Kidney epithelial cell (primary cell): Measurements from ENCODE around the gene PAK1. TPM values are rescaled to one million over a fixed set of nuclear protein-coding genes. Genes with fewer than 3 reads are reported as not detected.

Source experiments
- DNase-seq: peaks from one replicate; pipeline ENCODE4 v3.0.0-alpha.2; 2010; ENCODE audit warnings: low read depth
- H3K27me3 ChIP-seq: 2 replicates; pipeline ENCODE4 v1.6.0; 2011; ENCODE audit warnings: low read length; ENCODE audit not compliant: control insufficient read depth, insufficient read depth
- H3K36me3 ChIP-seq: 2 replicates; pipeline ENCODE4 v1.5.1; 2011; ENCODE audit warnings: low read length; ENCODE audit not compliant: control insufficient read depth, insufficient read depth
- H3K4me3 ChIP-seq: 2 replicates; pipeline ENCODE4 v1.5.1; 2011; ENCODE audit warnings: low read depth, mild to moderate bottlenecking, control low read depth, low read length
- CTCF ChIP-seq: IDR thresholded peaks from 2 replicates; pipeline ENCODE4 v1.5.1; 2011; ENCODE audit warnings: mild to moderate bottlenecking, moderate library complexity, low read length, control low read depth, inconsistent platforms; ENCODE audit not compliant: insufficient read depth, poor library complexity, severe bottlenecking
- total RNA-seq: library from RNA; depleted of rRNA; stranded (reverse); fragments of >200 nt; gene quantifications from 2 replicates; pipeline ENCODE4 v1.2.3, GENCODE V29; 2015

PAK1 gene
- total RNA-seq, 1 donor from 2014 or later = 35.3 TPM

- no peak for DNase-seq
- Histone ChIP-seq H3K36me3 (no peaks in the 10 kb centered on the region), H3K27me3 (no peaks in the 10 kb centered on the region), H3K4me3 (no peak overlapping the region)
- TF ChIP-seq CTCF = no peak
Observed at GRCh38 chr11:77442394-77443053, 31.4 kb downstream of the PAK1 start.

GRCh38 chr11:77441426-77441825 is 32.5 kb downstream of the PAK1 start:
- Histone ChIP-seq H3K27me3 (no peaks in the 10 kb centered on the region), H3K4me3 (no peak overlapping the region), H3K36me3 (no peaks in the 10 kb centered on the region)
- no peak for DNase-seq
- no peak for TF ChIP-seq CTCF

- H3K4me3 ChIP-seq = no peak overlapping the region
- no peak for DNase-seq
- H3K27me3 ChIP-seq = no peaks in the 10 kb centered on the region
- TF ChIP-seq CTCF = no peak
- no peaks in the 10 kb centered on the region for H3K36me3 ChIP-seq
Observed at GRCh38 chr11:77440678-77441077, 33.2 kb downstream of the PAK1 start.

- Histone ChIP-seq H3K4me3 (no peak overlapping the region), H3K27me3 (no peaks in the 10 kb centered on the region), H3K36me3 (no peaks in the 10 kb centered on the region)
- no peak for TF ChIP-seq CTCF
- no peak for DNase-seq
Observed at GRCh38 chr11:77438487-77438886, 35.4 kb downstream of the PAK1 start.

GRCh38 chr11:77436969-77437368 is 36.9 kb downstream of the PAK1 start:
- Histone ChIP-seq H3K27me3 (no peaks in the 10 kb centered on the region), H3K4me3 (no peak overlapping the region), H3K36me3 (no peaks in the 10 kb centered on the region)
- DNase-seq = no peak
- no peak for TF ChIP-seq CTCF

GRCh38 chr11:77436506-77436905 is 37.4 kb downstream of the PAK1 start:
- TF ChIP-seq CTCF = no peak
- no peak for DNase-seq
- Histone ChIP-seq H3K27me3 (no peaks in the 10 kb centered on the region), H3K36me3 (no peaks in the 10 kb centered on the region), H3K4me3 (no peak overlapping the region)
